ENCODE measurements around the gene ASMT. TPM values are rescaled to one million over a fixed set of nuclear protein-coding genes. Genes with fewer than 3 reads are reported as not detected.
A peak's percentile ranks its signal among the peaks of the same experiment; 100 is the strongest.

ASMT gene
- total and polyA plus RNA-seq, 4 donors: 0.26 TPM; not detected in 3

- Histone ChIP-seq H3K27ac (ENCODE audit: low read depth in 1 of 2, low read length in 2 of 2) (no peak overlapping the region), H3K36me3 (ENCODE audit: control insufficient read depth in 4 of 4, insufficient read depth in 3 of 4, low read depth in 1 of 4, low read length in 3 of 4) (no peaks in the 10 kb centered on the region), H3K4me1 (ENCODE audit: control insufficient read depth in 4 of 4, insufficient read depth in 4 of 4, low read length in 3 of 4) (no peaks in the 10 kb centered on the region), H3K27me3 (ENCODE audit: control insufficient read depth in 4 of 4, insufficient read depth in 4 of 4, low read length in 3 of 4) (no peaks in the 10 kb centered on the region), H3K9ac (ENCODE audit: low read depth in 1 of 2, low read length in 2 of 2) (no peak overlapping the region), H3K9me3 (ENCODE audit: control insufficient read depth in 4 of 4, low read length in 3 of 4) (no peaks in the 10 kb centered on the region), H3K4me3 (ENCODE audit: low read depth in 1 of 3, low read length in 3 of 3) (no peak overlapping the region)
- no peak for DNase-seq (ENCODE audit: low spot score)
- TF ChIP-seq EGR1 (IDR thresholded peaks at IDR 0.05; ENCODE audit: low read depth in 2 of 2) (no peak), HNF4A (conservative IDR thresholded peaks at IDR 0.05) (no peak)
- 58% methylated on average over 6 of the region's 6 CpGs for whole genome bisulfite sequencing
These were observed 38.5 kb upstream of the ASMT start for GRCh38 chrX:1576201-1576992.

DNA sequence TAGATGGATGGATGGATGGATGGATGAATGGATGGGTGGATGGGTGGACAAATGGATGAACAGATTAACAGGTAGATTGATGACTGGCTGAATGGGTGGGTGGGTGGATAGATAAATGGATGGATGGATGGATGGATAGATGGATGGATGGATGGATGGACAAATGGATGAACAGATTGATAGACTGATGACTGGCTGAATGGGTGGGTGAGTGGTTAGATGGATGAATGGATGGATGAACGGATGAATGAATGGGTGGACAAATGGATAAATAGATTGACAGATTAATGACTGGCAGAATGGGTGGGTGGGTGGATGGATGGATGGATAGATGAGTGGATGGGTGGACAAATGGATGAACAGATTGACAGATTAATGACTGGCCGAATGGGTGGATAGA lies 37.0 kb upstream of the ASMT start:
- H3K27me3 ChIP-seq (ENCODE audit: control insufficient read depth in 4 of 4, insufficient read depth in 4 of 4, low read length in 3 of 4): no peaks in the 10 kb centered on the region
- H3K4me3 ChIP-seq (ENCODE audit: low read depth in 1 of 3, low read length in 3 of 3): no peak overlapping the region
- TF ChIP-seq RAD21 (IDR thresholded peaks at IDR 0.05) (no peak), TAF1 (conservative IDR thresholded peaks at IDR 0.05) (no peak), HNF4G (IDR thresholded peaks at IDR 0.05) (no peak)
- TF ChIP-seq, protein P1, sequence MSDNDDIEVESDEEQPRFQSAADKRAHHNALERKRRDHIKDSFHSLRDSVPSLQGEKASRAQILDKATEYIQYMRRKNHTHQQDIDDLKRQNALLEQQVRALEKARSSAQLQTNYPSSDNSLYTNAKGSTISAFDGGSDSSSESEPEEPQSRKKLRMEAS (IDR thresholded peaks at IDR 0.05): no peak
- no peak for DNase-seq (ENCODE audit: low spot score)
- no peaks in the 10 kb centered on the region for H3K36me3 ChIP-seq (ENCODE audit: control insufficient read depth in 4 of 4, insufficient read depth in 3 of 4, low read depth in 1 of 4, low read length in 3 of 4)
- 54% methylated on average over 2 of the region's 2 CpGs for WGBS
- no peaks in the 10 kb centered on the region for H3K4me1 ChIP-seq (ENCODE audit: control insufficient read depth in 4 of 4, insufficient read depth in 4 of 4, low read length in 3 of 4)
- no peaks in the 10 kb centered on the region for H3K9me3 ChIP-seq (ENCODE audit: control insufficient read depth in 4 of 4, low read length in 3 of 4)
- H3K27ac ChIP-seq (ENCODE audit: low read depth in 1 of 2, low read length in 2 of 2): no peak overlapping the region
- no peak overlapping the region for H3K9ac ChIP-seq (ENCODE audit: low read depth in 1 of 2, low read length in 2 of 2)

GRCh38 chrX:1578511-1579173 lies 36.2 kb upstream of the ASMT start:
- H3K4me3 ChIP-seq (ENCODE audit: low read depth in 1 of 3, low read length in 3 of 3): no peak overlapping the region
- DNase-seq (ENCODE audit: low spot score): no peak
- H3K9ac ChIP-seq (ENCODE audit: low read depth in 1 of 2, low read length in 2 of 2): no peak overlapping the region
- H3K4me1 ChIP-seq (ENCODE audit: control insufficient read depth in 4 of 4, insufficient read depth in 4 of 4, low read length in 3 of 4): no peaks in the 10 kb centered on the region
- TF ChIP-seq FOXA2 (IDR thresholded peaks at IDR 0.05) (no peak), HNF4A (conservative IDR thresholded peaks at IDR 0.05) (no peak), YY1 (IDR thresholded peaks at IDR 0.05) (no peak), JUND (IDR thresholded peaks at IDR 0.05) (no peak), NR2F2 (IDR thresholded peaks at IDR 0.05) (no peak), TAF1 (conservative IDR thresholded peaks at IDR 0.05) (no peak), FOXA1 (IDR thresholded peaks at IDR 0.05) (no peak), GABPA (IDR thresholded peaks at IDR 0.05 in 1 of 2, conservative IDR thresholded peaks at IDR 0.05 in 1 of 2) (no peak), RAD21 (IDR thresholded peaks at IDR 0.05) (no peak)
- TF ChIP-seq, protein P1 (IDR thresholded peaks at IDR 0.05): no peak
- no peaks in the 10 kb centered on the region for H3K36me3 ChIP-seq (ENCODE audit: control insufficient read depth in 4 of 4, insufficient read depth in 3 of 4, low read depth in 1 of 4, low read length in 3 of 4)
- H3K27me3 ChIP-seq (ENCODE audit: control insufficient read depth in 4 of 4, insufficient read depth in 4 of 4, low read length in 3 of 4): no peaks in the 10 kb centered on the region
- H3K9me3 ChIP-seq (ENCODE audit: control insufficient read depth in 4 of 4, low read length in 3 of 4): no peaks in the 10 kb centered on the region
- no peak overlapping the region for H3K27ac ChIP-seq (ENCODE audit: low read depth in 1 of 2, low read length in 2 of 2)
- WGBS: 62% methylated on average over 6 of the region's 6 CpGs

- Histone ChIP-seq H3K9ac (ENCODE audit: low read depth in 1 of 2, low read length in 2 of 2) (no peak overlapping the region), H3K36me3 (ENCODE audit: control insufficient read depth in 4 of 4, insufficient read depth in 3 of 4, low read depth in 1 of 4, low read length in 3 of 4) (no peaks in the 10 kb centered on the region), H3K4me1 (ENCODE audit: control insufficient read depth in 4 of 4, insufficient read depth in 4 of 4, low read length in 3 of 4) (no peaks in the 10 kb centered on the region), H3K27ac (ENCODE audit: low read depth in 1 of 2, low read length in 2 of 2) (no peak overlapping the region), H3K27me3 (ENCODE audit: control insufficient read depth in 4 of 4, insufficient read depth in 4 of 4, low read length in 3 of 4) (no peaks in the 10 kb centered on the region), H3K9me3 (ENCODE audit: control insufficient read depth in 4 of 4, low read length in 3 of 4) (no peaks in the 10 kb centered on the region), H3K4me3 (ENCODE audit: low read depth in 1 of 3, low read length in 3 of 3) (no peak overlapping the region)
- WGBS: 36% methylated on average over 4 of the region's 4 CpGs
- peak; percentile 71 for DNase-seq (ENCODE audit: low spot score)
- TF ChIP-seq, protein P2, sequence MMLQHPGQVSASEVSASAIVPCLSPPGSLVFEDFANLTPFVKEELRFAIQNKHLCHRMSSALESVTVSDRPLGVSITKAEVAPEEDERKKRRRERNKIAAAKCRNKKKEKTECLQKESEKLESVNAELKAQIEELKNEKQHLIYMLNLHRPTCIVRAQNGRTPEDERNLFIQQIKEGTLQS (IDR thresholded peaks at IDR 0.05): no peak
- TF ChIP-seq RAD21 (IDR thresholded peaks at IDR 0.05): peak; percentile 73 to 84
- TF ChIP-seq HNF4G (IDR thresholded peaks at IDR 0.05): no peak
- no peak for TF ChIP-seq NR2F2 (IDR thresholded peaks at IDR 0.05)
- TF ChIP-seq, protein P1 (IDR thresholded peaks at IDR 0.05): no peak
- TF ChIP-seq, protein P3, sequence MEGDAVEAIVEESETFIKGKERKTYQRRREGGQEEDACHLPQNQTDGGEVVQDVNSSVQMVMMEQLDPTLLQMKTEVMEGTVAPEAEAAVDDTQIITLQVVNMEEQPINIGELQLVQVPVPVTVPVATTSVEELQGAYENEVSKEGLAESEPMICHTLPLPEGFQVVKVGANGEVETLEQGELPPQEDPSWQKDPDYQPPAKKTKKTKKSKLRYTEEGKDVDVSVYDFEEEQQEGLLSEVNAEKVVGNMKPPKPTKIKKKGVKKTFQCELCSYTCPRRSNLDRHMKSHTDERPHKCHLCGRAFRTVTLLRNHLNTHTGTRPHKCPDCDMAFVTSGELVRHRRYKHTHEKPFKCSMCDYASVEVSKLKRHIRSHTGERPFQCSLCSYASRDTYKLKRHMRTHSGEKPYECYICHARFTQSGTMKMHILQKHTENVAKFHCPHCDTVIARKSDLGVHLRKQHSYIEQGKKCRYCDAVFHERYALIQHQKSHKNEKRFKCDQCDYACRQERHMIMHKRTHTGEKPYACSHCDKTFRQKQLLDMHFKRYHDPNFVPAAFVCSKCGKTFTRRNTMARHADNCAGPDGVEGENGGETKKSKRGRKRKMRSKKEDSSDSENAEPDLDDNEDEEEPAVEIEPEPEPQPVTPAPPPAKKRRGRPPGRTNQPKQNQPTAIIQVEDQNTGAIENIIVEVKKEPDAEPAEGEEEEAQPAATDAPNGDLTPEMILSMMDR (IDR thresholded peaks at IDR 0.05; ENCODE audit: low read depth, low read length, missing input control): peak; percentile 81
- TF ChIP-seq TAF1 (conservative IDR thresholded peaks at IDR 0.05): no peak
- no peak for TF ChIP-seq EGR1 (IDR thresholded peaks at IDR 0.05; ENCODE audit: low read depth in 2 of 2)
These were observed 33.7 kb upstream of the ASMT start for GRCh38 chrX:1581132-1581531.
